Gastrocnemius medialis (tissue), 4 donors: ENCODE data around the gene CDH2. TPM values are rescaled to one million over a fixed set of nuclear protein-coding genes. Genes with fewer than 3 reads are reported as not detected.

ENCODE experiments used
- ATAC-seq, 2 donors: fragments of 150-250 bp; one replicate each; pipeline ENCODE4 v1.9.1; 2016
- DNase-seq, 2 donors: peaks; one replicate each; pipeline ENCODE4 v3.0.0-alpha.2; 2019
- H3K27ac ChIP-seq, 4 donors: fragments of 200-600 bp; sonication (generic); 1 replicate in 1 of 4; 2 replicates in 3 of 4; pipeline ENCODE4 v1.5.1; 2016 to 2018; ENCODE audit warnings: mild to moderate bottlenecking in 2 of 4, moderate library complexity in 1 of 4
- H3K27me3 ChIP-seq, 3 donors: fragments of 200-600 bp; sonication (generic) in 2 of 3; 1 replicate in 1 of 3; 2 replicates in 2 of 3; pipeline versions ENCODE4 v1.5.1 to v1.6.0; 2016 to 2019; ENCODE audit warnings: mild to moderate bottlenecking in 1 of 3, moderate library complexity in 1 of 3
- H3K36me3 ChIP-seq, 2 donors: fragments of 200-600 bp; sonication (generic) in 1 of 2; one replicate each; pipeline ENCODE4 v1.5.1; 2017 to 2018
- H3K4me1 ChIP-seq, 2 donors: fragments of 200-600 bp; sonication (generic) in 1 of 2; one replicate each; pipeline ENCODE4 v1.5.1; 2016 to 2017; ENCODE audit warnings: mild to moderate bottlenecking in 2 of 2
- H3K4me3 ChIP-seq, 4 donors: fragments of 200-600 bp; sonication (generic) in 3 of 4; 1 replicate in 1 of 4; 2 replicates in 3 of 4; pipeline ENCODE4 v1.5.1; 2016 to 2019; ENCODE audit warnings: mild to moderate bottlenecking in 2 of 4
- H3K9me3 ChIP-seq, 3 donors: fragments of 200-600 bp; sonication (generic) in 2 of 3; 1 replicate in 1 of 3; 2 replicates in 2 of 3; pipeline ENCODE4 v1.5.1; 2016 to 2019
- CTCF ChIP-seq, 5 experiments: fragments of 450-650 bp in 3 of 5; fragments of 200-600 bp in 2 of 5; sonication (generic) in 2 of 5; IDR thresholded peaks in 4 of 5; conservative IDR thresholded peaks in 1 of 5; 1 replicate in 4 of 5; 2 replicates in 1 of 5; pipeline ENCODE4 v1.5.1; 2016 to 2019; ENCODE audit warnings: antibody characterized with exemption in 5 of 5, mild to moderate bottlenecking in 3 of 5, moderate library complexity in 3 of 5
- POLR2A ChIP-seq, 2 donors: fragments of 450-650 bp; IDR thresholded peaks; one replicate each; pipeline ENCODE4 v1.6.1; 2017; ENCODE audit warnings: antibody characterized with exemption in 2 of 2, mild to moderate bottlenecking in 2 of 2, moderate library complexity in 2 of 2
- in situ Hi-C, 4 donors: fragments of 200-750 bp; cut with MboI; loops; one replicate each; pipeline versions ENCODE4 v1.15.0 to v1.8.0; 2017; ENCODE audit warnings: low sequenced_read_pairs in 4 of 4
- intact Hi-C: fragments of 100-400 bp; cut with DNase I; formaldehyde crosslinking; loops from one replicate; pipeline ENCODE4 v1.15.1; 2023; ENCODE audit warnings: low total_unique reads
- total RNA-seq, 4 donors: library from RNA; depleted of rRNA; stranded (reverse); fragments of >200 nt; gene quantifications; one replicate each; pipeline versions ENCODE4 v1.1.0 to v1.2.3, GENCODE V29; 2016

The CDH2 gene
- total RNA-seq, 4 donors from 2014 or later = 0.38 to 0.62 (median 0.51) TPM; not detected in 1

- TF ChIP-seq CTCF (IDR thresholded peaks at IDR 0.05 in 4 of 5, conservative IDR thresholded peaks at IDR 0.05 in 1 of 5) = no peak
- no peak for TF ChIP-seq POLR2A (IDR thresholded peaks at IDR 0.05)
- DNase-seq (no peak), ATAC-seq (no peak)
- Histone ChIP-seq H3K4me3 (no peak overlapping the region), H3K36me3 (no peaks in the 10 kb centered on the region), H3K9me3 (no peaks in the 10 kb centered on the region), H3K27me3 (no peaks in the 10 kb centered on the region), H3K27ac (no peak overlapping the region), H3K4me1 (no peaks in the 10 kb centered on the region)
- intact Hi-C loops = no loop called here
- in situ Hi-C loops = no loop called here
Measured at GRCh38 chr18:28164771-28165483, 12.0 kb downstream of the CDH2 start.

- no peaks in the 10 kb centered on the region for H3K36me3 ChIP-seq
- no peaks in the 10 kb centered on the region for H3K27me3 ChIP-seq
- DNase-seq (no peak), ATAC-seq (no peak)
- no peak overlapping the region for H3K27ac ChIP-seq
- no peaks in the 10 kb centered on the region for H3K4me1 ChIP-seq
- H3K4me3 ChIP-seq = no peak overlapping the region
- H3K9me3 ChIP-seq = no peaks in the 10 kb centered on the region
- intact Hi-C loops (no loop called here), in situ Hi-C loops (no loop called here)
- TF ChIP-seq POLR2A (IDR thresholded peaks at IDR 0.05) = no peak
- TF ChIP-seq CTCF (IDR thresholded peaks at IDR 0.05 in 4 of 5, conservative IDR thresholded peaks at IDR 0.05 in 1 of 5) = no peak
Measured at GRCh38 chr18:28163201-28163775, 13.6 kb downstream of the CDH2 start.

- no peak overlapping the region for H3K4me3 ChIP-seq
- no peaks in the 10 kb centered on the region for H3K9me3 ChIP-seq
- TF ChIP-seq POLR2A (IDR thresholded peaks at IDR 0.05) (no peak), CTCF (IDR thresholded peaks at IDR 0.05 in 4 of 5, conservative IDR thresholded peaks at IDR 0.05 in 1 of 5) (no peak)
- intact Hi-C loops = no loop called here
- no peaks in the 10 kb centered on the region for H3K4me1 ChIP-seq
- in situ Hi-C loops = no loop called here
- no peaks in the 10 kb centered on the region for H3K36me3 ChIP-seq
- no peak for ATAC-seq
- no peak for DNase-seq
- H3K27ac ChIP-seq = no peak overlapping the region
- no peaks in the 10 kb centered on the region for H3K27me3 ChIP-seq
Measured at GRCh38 chr18:28161608-28162599, 15.0 kb downstream of the CDH2 start.

GRCh38 chr18:28159055-28159454, 17.9 kb downstream of the CDH2 start:
- TF ChIP-seq CTCF (IDR thresholded peaks at IDR 0.05 in 4 of 5, conservative IDR thresholded peaks at IDR 0.05 in 1 of 5) = no peak
- TF ChIP-seq POLR2A (IDR thresholded peaks at IDR 0.05) = no peak
- H3K27ac ChIP-seq = no peak overlapping the region
- intact Hi-C loops (no loop called here), in situ Hi-C loops (no loop called here)
- H3K4me3 ChIP-seq = no peak overlapping the region
- DNase-seq (no peak), ATAC-seq (no peak)
- no peaks in the 10 kb centered on the region for H3K27me3 ChIP-seq
- H3K36me3 ChIP-seq = no peaks in the 10 kb centered on the region
- H3K9me3 ChIP-seq = no peaks in the 10 kb centered on the region
- H3K4me1 ChIP-seq = no peaks in the 10 kb centered on the region
